ENCODE results near the gene NCK2. TPM values are rescaled to one million over a fixed set of nuclear protein-coding genes. Genes with fewer than 3 reads are reported as not detected.

NCK2 gene
- total RNA-seq, 6 experiments from 2014 or later: 18.6 to 20.2 (median 19.8) TPM

DNA sequence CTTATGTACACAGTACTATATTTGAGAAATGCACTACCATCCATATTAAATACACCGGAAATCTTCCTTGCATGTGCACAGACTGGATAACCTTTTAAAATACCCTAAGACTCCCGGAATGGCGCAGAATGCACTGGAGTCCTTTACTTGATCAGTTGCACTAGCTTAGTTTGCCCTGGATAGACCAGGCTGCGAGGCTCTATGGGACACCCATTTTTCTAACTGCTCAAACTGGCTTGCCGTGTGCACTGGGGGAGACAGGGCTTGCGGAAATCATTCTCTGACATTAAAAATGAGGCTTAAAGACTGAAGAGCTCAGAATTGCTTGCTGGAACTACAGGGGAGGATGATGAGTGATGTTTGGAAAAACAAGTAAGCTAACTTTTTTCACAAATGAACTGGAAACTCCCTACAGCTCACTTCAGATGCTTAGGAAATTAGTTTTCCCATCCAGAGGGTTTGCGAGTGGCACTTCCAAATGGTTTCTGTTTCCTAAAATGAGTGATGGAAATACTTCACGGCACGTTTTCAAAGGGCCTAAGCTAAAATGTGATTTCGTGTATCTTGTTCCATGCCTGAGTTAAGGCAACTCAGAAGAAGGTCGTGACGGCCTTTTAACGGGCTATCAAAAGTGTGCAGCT, 2.7 kb downstream of the NCK2 start:
- peaks cover 3% of the 10 kb centered on the region; the same call in 1 of the 2 replicates for H3K27me3 Mint-ChIP-seq (ENCODE audit: insufficient read depth)
- H3K27ac Mint-ChIP-seq: no peak overlapping the region

DNA sequence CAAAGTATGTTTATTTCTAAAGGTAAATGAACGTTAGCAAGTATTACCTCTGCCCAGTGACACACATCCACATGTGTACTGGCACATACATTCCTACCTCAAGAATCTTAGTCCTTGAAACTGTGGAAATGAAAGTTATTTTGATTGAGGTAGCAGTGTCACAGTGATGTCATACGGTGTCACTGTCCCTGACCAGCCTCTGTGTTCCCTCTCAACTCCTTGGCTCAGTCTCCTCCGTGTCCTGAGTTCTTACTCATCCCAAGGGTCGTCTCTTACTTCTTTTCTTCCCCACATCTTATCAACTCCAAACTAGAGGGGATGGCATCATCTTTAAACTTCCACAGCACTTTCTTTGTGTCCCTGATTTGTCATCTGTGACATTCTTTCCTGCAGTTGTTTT, 3.3 kb downstream of the NCK2 start:
- H3K27me3 Mint-ChIP-seq (ENCODE audit: insufficient read depth): peaks cover 3% of the 10 kb centered on the region; the same call in 1 of the 2 replicates
- H3K9me3 Mint-ChIP-seq: no peaks in the 10 kb centered on the region
- 0 out of 2 replicates have a peak overlapping the region, but pooled peaks have one; percentile 16 for H3K27ac Mint-ChIP-seq
- H3K36me3 Mint-ChIP-seq (ENCODE audit: low read depth): peaks cover 14% of the 10 kb centered on the region; the same call in 1 of the 2 replicates
- no peak for DNase-seq
- H3K4me1 Mint-ChIP-seq (ENCODE audit: low read depth): peaks cover 56% of the 10 kb centered on the region
- H3K4me3 Mint-ChIP-seq: no peak overlapping the region
- TF ChIP-seq, protein P1, sequence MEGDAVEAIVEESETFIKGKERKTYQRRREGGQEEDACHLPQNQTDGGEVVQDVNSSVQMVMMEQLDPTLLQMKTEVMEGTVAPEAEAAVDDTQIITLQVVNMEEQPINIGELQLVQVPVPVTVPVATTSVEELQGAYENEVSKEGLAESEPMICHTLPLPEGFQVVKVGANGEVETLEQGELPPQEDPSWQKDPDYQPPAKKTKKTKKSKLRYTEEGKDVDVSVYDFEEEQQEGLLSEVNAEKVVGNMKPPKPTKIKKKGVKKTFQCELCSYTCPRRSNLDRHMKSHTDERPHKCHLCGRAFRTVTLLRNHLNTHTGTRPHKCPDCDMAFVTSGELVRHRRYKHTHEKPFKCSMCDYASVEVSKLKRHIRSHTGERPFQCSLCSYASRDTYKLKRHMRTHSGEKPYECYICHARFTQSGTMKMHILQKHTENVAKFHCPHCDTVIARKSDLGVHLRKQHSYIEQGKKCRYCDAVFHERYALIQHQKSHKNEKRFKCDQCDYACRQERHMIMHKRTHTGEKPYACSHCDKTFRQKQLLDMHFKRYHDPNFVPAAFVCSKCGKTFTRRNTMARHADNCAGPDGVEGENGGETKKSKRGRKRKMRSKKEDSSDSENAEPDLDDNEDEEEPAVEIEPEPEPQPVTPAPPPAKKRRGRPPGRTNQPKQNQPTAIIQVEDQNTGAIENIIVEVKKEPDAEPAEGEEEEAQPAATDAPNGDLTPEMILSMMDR (IDR thresholded peaks at IDR 0.05): no peak

More for the DNA sequence above, 2.7 kb downstream of the NCK2 start:
- no peak for DNase-seq
- Mint-ChIP-seq H3K9me3 (no peaks in the 10 kb centered on the region), H3K36me3 (ENCODE audit: low read depth) (peaks cover 14% of the 10 kb centered on the region; the same call in 1 of the 2 replicates), H3K4me1 (ENCODE audit: low read depth) (peaks cover 56% of the 10 kb centered on the region), H3K4me3 (no peak overlapping the region)
- TF ChIP-seq, protein P1 (IDR thresholded peaks at IDR 0.05): no peak

DNA sequence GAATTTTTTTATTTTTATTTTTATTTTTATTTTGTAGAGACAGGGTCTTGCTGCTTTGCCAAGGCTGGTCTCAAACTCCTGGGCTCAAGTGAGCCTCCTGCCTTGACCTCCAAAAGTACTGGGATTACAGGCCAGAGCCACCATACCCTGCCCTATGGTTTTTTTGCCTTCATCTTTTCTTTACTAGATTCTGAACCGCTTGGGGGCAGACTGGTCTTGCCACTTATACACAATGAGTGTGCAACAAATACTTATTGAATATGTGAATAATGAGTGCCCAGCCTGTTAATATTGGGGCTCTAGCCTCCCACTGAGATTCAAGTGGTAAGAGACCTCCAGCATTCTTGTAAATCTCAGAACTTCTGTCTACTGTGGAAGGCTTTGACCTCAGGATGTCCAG, 3.9 kb downstream of the NCK2 start:
- peaks cover 56% of the 10 kb centered on the region for H3K4me1 Mint-ChIP-seq (ENCODE audit: low read depth)
- TF ChIP-seq, protein P1 (IDR thresholded peaks at IDR 0.05): no peak
- peaks cover 14% of the 10 kb centered on the region; the same call in 1 of the 2 replicates for H3K36me3 Mint-ChIP-seq (ENCODE audit: low read depth)
- H3K27ac Mint-ChIP-seq: no peak overlapping the region
- DNase-seq: no peak
- H3K27me3 Mint-ChIP-seq (ENCODE audit: insufficient read depth): peaks cover 3% of the 10 kb centered on the region; the same call in 1 of the 2 replicates
- H3K9me3 Mint-ChIP-seq: no peaks in the 10 kb centered on the region
- H3K4me3 Mint-ChIP-seq: no peak overlapping the region

DNA sequence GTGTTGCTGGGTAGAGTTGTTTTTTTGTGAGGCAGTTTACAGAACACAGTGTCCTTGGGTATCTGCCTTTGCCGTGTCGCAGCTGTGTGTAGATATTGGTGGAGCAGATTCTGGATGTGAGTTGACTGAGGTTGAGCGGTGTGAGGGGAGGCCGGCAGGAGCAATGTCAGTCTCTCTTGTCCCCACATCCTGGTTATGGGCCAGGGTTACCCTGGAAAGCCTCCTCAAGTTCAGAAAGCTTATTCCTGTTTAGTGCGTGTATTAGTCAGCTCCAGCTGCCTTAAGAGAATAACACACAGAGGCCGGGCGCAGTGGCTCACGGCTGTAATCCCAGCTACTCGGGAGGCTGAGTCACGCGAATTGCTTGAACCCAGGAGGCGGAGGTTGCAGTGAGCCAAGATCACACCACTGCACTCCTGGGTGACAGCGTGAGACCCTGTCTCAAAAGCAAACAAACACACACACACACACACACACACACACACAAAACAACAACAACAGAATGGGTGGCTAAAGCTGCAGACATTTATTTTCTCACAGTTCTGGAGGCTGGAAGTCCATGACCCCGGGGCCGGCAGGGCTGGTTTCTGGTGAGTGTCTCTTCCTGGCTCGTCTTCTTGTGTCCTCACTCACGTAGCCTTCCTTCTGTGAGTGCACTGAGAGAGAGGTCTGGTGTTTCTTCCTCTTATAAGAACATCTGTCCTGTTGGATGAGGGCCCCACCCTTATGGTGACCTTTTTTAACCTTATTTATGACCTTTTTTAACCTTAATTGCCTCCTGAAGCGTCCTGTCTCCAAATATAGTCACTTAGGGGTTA, 5.1 kb downstream of the NCK2 start:
- H3K9me3 Mint-ChIP-seq: no peaks in the 10 kb centered on the region

DNA sequence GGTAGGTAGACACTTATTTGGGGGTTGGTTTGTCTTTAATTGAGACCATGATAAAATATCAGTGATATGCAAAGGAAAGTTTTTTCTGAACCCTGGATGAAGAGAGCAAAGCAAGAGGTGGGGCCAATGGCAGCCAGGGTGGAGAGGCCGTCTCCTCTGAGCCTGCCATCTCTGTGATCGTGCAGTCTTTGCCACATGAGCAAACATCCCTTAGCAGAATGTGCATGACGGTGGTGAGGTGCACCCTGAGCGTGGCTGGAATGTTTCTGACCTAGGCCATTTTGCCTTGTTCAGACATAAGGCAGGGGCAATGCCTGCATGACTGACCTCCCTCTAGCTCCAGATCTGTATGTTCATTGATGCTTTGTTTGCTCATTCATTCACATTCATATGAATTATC, 6.0 kb downstream of the NCK2 start:
- peaks cover 14% of the 10 kb centered on the region; the same call in 1 of the 2 replicates for H3K36me3 Mint-ChIP-seq (ENCODE audit: low read depth)
- no peak overlapping the region for H3K27ac Mint-ChIP-seq
- TF ChIP-seq, protein P1 (IDR thresholded peaks at IDR 0.05): no peak
- H3K4me1 Mint-ChIP-seq (ENCODE audit: low read depth): peaks cover 47% of the 10 kb centered on the region
- peaks cover 3% of the 10 kb centered on the region; the same call in 1 of the 2 replicates for H3K27me3 Mint-ChIP-seq (ENCODE audit: insufficient read depth)
- no peak for DNase-seq
- H3K4me3 Mint-ChIP-seq: no peak overlapping the region
- no peaks in the 10 kb centered on the region for H3K9me3 Mint-ChIP-seq

More for the DNA sequence above, 5.1 kb downstream of the NCK2 start:
- Mint-ChIP-seq H3K27ac (peak overlapping the region; percentile 44; the same call in 1 of the 2 replicates), H3K4me1 (ENCODE audit: low read depth) (peaks cover 49% of the 10 kb centered on the region), H3K27me3 (ENCODE audit: insufficient read depth) (peaks cover 3% of the 10 kb centered on the region; the same call in 1 of the 2 replicates), H3K36me3 (ENCODE audit: low read depth) (peaks cover 14% of the 10 kb centered on the region; the same call in 1 of the 2 replicates), H3K4me3 (no peak overlapping the region; the same call in 1 of the 2 replicates)
- no peak for DNase-seq
- TF ChIP-seq, protein P1 (IDR thresholded peaks at IDR 0.05): no peak

All from HFFc6 (cell line).